HCT116 (cell line): ENCODE measurements around the gene PPM1H.

ENCODE experiments used
- CBX3 ChIP-seq: IDR thresholded peaks from 2 replicates; pipeline ENCODE4 v1.6.1; 2012; ENCODE audit warnings: low read depth
- CEBPB ChIP-seq: IDR thresholded peaks from 2 replicates; pipeline ENCODE4 v1.6.1; 2012; ENCODE audit warnings: low read depth
- CTCF ChIP-seq, 3 experiments: fragments of 200-600 bp in 1 of 3; sonication (generic) in 1 of 3; IDR thresholded peaks in 2 of 3; conservative IDR thresholded peaks in 1 of 3; 2 replicates each; pipeline ENCODE4 v1.5.1; 2012 to 2017; ENCODE audit warnings: low read depth in 2 of 3, low read length in 2 of 3, antibody characterized with exemption in 1 of 3, borderline replicate concordance in 1 of 3, control low read depth in 1 of 3, mild to moderate bottlenecking in 1 of 3, mixed read lengths in 1 of 3, mixed run types in 1 of 3, moderate library complexity in 1 of 3; ENCODE audit not compliant: insufficient read depth in 1 of 3
- EGR1 ChIP-seq: IDR thresholded peaks from 2 replicates; pipeline ENCODE4 v1.6.1; 2012; ENCODE audit warnings: low read depth
- EZH2 ChIP-seq: fragments of 200-600 bp; sonication (generic); IDR thresholded peaks from 2 replicates; pipeline ENCODE4 v1.6.1; 2017; ENCODE audit warnings: antibody characterized with exemption, mixed run types
- EZH2phosphoT487 ChIP-seq: fragments of 200-600 bp; IDR thresholded peaks from 2 replicates; pipeline ENCODE4 v1.6.1; 2018; ENCODE audit warnings: antibody characterized with exemption, borderline replicate concordance
- POLR2A ChIP-seq: IDR thresholded peaks from 2 replicates; pipeline ENCODE4 v1.7.0; 2011; ENCODE audit warnings: borderline replicate concordance; ENCODE audit not compliant: insufficient read depth, insufficient read length; ENCODE audit errors: extremely low read depth
- POLR2AphosphoS5 ChIP-seq: IDR thresholded peaks from 2 replicates; pipeline ENCODE4 v1.6.1; 2011; ENCODE audit warnings: mild to moderate bottlenecking, low read depth, low read length, moderate library complexity
- RAD21 ChIP-seq: IDR thresholded peaks from 2 replicates; pipeline ENCODE4 v1.6.1; 2012; ENCODE audit warnings: low read depth, mild to moderate bottlenecking
- SP1 ChIP-seq: IDR thresholded peaks from 2 replicates; pipeline ENCODE4 v1.6.1; 2012; ENCODE audit warnings: low read depth
- YY1 ChIP-seq: IDR thresholded peaks from 2 replicates; pipeline ENCODE4 v1.6.1; 2011; ENCODE audit warnings: low read length, low read depth, moderate library complexity, mild to moderate bottlenecking; ENCODE audit not compliant: insufficient replicate concordance; ENCODE audit errors: extremely low read depth
- ZNF274 ChIP-seq: fragments of 200-500 bp; sonication (Bioruptor generic); IDR thresholded peaks from 2 replicates; pipeline ENCODE4 v1.6.1; 2014; ENCODE audit warnings: mild to moderate bottlenecking, low read depth, low read length, inconsistent platforms
- TF ChIP-seq, protein P1 (sequence below): IDR thresholded peaks from 2 replicates; pipeline ENCODE4 v1.6.1; 2012

DNA sequence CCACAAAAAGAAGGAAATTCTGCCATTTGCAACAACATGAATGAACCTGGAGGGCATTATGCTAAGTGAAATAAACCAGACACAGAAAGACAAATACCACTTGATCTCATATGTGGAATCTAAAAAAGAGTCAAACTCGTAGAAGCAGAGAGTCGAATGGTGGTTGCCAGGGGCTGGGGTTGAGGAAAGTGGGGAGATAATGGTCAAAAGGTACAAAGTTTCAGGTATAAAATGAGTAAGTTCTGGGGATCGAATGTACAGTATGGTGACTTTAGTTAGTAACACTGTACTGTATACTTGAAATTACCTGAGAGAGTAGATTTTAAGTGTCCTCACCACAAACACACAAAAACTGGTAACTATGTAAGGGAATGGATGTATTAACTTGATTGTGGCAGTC is 129.4 kb downstream of the PPM1H start:
- TF ChIP-seq YY1 (no peak), CTCF (IDR thresholded peaks at IDR 0.05 in 2 of 3, conservative IDR thresholded peaks at IDR 0.05 in 1 of 3; ENCODE audit: borderline replicate concordance in 1 of 3, insufficient read depth in 1 of 3, low read depth in 2 of 3, low read length in 2 of 3) (no peak), EGR1 (no peak), CEBPB (no peak), RAD21 (no peak), POLR2AphosphoS5 (no peak), EZH2 (no peak), ZNF274 (no peak), POLR2A (no peak), CBX3 (no peak), SP1 (no peak), EZH2phosphoT487 (no peak)
- TF ChIP-seq, protein P1, sequence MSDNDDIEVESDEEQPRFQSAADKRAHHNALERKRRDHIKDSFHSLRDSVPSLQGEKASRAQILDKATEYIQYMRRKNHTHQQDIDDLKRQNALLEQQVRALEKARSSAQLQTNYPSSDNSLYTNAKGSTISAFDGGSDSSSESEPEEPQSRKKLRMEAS, result no peak
